Right lobe of liver (tissue), 4 donors: ENCODE results near the gene B4GALT2.
A peak's percentile ranks its signal among the peaks of the same experiment; 100 is the strongest.

Experiments
- POLR2A ChIP-seq: fragments of 450-650 bp; IDR thresholded peaks from one replicate; pipeline ENCODE4 v1.6.1; 2017; ENCODE audit warnings: antibody characterized with exemption, mild to moderate bottlenecking
- TF ChIP-seq, protein P1 (sequence below), 4 donors: fragments of 200-600 bp in 3 of 4; fragments of 450-650 bp in 1 of 4; IDR thresholded peaks; one replicate each; pipeline versions ENCODE4 v1.5.1 to v1.8.0; 2016 to 2022; ENCODE audit warnings: antibody characterized with exemption in 4 of 4, mild to moderate bottlenecking in 2 of 4
- donor health status: DM: no; HTN: no; CAD: no.
- donor health status: DM: no; HTN: no; CAD: no.
- donor health status: DM: no; HTN: yes; CAD: no.

GRCh38 chr1:43946236-43947060 is 32.6 kb upstream of the B4GALT2 start, which contains the start of gene IPO13:
- TF ChIP-seq POLR2A, result peak; percentile 83
- TF ChIP-seq, protein P1, sequence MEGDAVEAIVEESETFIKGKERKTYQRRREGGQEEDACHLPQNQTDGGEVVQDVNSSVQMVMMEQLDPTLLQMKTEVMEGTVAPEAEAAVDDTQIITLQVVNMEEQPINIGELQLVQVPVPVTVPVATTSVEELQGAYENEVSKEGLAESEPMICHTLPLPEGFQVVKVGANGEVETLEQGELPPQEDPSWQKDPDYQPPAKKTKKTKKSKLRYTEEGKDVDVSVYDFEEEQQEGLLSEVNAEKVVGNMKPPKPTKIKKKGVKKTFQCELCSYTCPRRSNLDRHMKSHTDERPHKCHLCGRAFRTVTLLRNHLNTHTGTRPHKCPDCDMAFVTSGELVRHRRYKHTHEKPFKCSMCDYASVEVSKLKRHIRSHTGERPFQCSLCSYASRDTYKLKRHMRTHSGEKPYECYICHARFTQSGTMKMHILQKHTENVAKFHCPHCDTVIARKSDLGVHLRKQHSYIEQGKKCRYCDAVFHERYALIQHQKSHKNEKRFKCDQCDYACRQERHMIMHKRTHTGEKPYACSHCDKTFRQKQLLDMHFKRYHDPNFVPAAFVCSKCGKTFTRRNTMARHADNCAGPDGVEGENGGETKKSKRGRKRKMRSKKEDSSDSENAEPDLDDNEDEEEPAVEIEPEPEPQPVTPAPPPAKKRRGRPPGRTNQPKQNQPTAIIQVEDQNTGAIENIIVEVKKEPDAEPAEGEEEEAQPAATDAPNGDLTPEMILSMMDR (IDR thresholded peaks at IDR 0.05), result peak; percentile 73 to 81 (median 74)
